ENCODE results near the gene MTREX.

MTREX gene

DNA sequence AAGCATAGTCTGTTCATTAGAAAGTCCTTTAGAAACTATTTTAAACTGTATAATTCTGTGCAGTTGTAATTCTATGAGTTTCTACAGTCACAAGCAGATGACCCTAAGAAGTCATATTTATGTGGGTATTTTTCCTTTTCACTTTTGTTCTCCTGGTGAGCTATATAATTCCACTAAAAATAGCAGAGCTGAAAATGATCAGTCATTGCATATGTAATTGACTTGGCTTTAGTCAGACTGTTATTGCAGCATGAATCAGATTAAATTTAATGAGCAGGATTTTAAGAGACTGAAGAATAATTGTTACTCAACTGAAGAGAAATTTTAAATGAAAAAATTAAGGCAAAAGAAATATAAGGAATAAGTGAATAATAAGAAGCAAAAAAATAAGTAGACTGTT is 108.5 kb downstream of the MTREX start:
- no peak overlapping the region for H3K27ac ChIP-seq (ENCODE audit: low read depth, low read length)
- H3K4me2 ChIP-seq (ENCODE audit: low read length): no peak overlapping the region
- H3K4me1 ChIP-seq (ENCODE audit: control insufficient read depth, low read length): no peaks in the 10 kb centered on the region
- H3K79me2 ChIP-seq (ENCODE audit: control insufficient read depth, low read length): no peaks in the 10 kb centered on the region
- 0 out of 2 replicates have a peak, but pooled peaks cover 3% of the 10 kb centered on the region for H3F3A ChIP-seq (ENCODE audit: control insufficient read depth, insufficient read depth)
- TF ChIP-seq, protein P1, sequence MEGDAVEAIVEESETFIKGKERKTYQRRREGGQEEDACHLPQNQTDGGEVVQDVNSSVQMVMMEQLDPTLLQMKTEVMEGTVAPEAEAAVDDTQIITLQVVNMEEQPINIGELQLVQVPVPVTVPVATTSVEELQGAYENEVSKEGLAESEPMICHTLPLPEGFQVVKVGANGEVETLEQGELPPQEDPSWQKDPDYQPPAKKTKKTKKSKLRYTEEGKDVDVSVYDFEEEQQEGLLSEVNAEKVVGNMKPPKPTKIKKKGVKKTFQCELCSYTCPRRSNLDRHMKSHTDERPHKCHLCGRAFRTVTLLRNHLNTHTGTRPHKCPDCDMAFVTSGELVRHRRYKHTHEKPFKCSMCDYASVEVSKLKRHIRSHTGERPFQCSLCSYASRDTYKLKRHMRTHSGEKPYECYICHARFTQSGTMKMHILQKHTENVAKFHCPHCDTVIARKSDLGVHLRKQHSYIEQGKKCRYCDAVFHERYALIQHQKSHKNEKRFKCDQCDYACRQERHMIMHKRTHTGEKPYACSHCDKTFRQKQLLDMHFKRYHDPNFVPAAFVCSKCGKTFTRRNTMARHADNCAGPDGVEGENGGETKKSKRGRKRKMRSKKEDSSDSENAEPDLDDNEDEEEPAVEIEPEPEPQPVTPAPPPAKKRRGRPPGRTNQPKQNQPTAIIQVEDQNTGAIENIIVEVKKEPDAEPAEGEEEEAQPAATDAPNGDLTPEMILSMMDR (IDR thresholded peaks at IDR 0.05; ENCODE audit: low read depth, low read length, poor library complexity, severe bottlenecking): no peak
- no peak for TF ChIP-seq EZH2phosphoT487 (IDR thresholded peaks at IDR 0.05; ENCODE audit: borderline replicate concordance, low read length)
- no peak overlapping the region for H3K4me3 ChIP-seq (ENCODE audit: low read length)
- no peaks in the 10 kb centered on the region for H3K9me2 ChIP-seq (replicated peaks; ENCODE audit: control insufficient read depth, low read length)
- H4K20me1 ChIP-seq (ENCODE audit: control insufficient read depth, insufficient read depth, low read depth, low read length): no peaks in the 10 kb centered on the region
- H3K36me3 ChIP-seq (ENCODE audit: control insufficient read depth, low read length): peaks cover 82% of the 10 kb centered on the region
- no peaks in the 10 kb centered on the region for H3K27me3 ChIP-seq (ENCODE audit: control insufficient read depth, low read length)
- no peaks in the 10 kb centered on the region for H3K9me3 ChIP-seq (ENCODE audit: control insufficient read depth, insufficient read depth, low read length)

DNA sequence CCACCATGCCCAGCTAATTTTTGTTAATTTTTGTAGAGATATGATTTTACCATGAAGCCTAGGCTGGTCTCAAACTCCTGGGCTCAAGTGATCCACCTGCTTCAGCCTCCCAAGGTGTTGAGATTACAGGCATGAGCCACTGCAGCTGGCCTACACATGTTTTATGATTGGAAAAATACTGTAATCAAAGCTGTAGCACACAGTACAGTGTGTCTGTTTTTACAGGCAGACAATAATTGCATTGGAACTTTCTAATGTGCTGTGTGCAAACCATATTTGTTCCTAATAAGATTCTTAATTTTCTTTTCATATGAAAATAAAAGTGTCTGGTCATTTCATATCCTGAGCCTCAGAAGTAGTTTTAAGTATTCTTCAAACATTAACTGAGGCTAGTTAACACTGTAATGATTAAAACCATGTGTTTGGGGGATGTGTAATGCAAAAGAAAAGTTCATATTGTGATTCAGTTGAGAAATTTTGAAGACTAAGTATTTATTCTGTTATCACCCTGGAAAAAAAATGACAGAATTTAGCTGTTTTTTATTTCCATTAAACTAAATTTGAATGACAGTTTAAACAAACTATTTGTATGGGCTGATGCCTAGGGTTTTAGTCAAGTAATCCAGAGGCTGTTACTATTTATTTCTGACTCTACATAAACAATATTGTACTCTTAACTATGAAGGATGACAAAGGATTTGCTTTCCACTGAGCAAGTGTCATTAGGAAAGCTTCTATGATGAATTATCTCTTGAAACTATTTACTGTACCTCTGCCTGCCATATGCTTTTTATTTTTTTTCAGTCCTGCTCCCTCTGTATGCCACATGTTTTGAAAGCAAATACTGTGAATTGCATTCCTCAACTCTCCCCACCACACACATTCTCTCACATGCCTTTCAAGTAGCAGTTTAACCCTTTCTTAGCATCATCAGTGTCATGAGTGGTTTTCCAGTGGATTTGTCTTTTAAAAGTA is 111.5 kb downstream of the MTREX start:
- H4K20me1 ChIP-seq (ENCODE audit: control insufficient read depth, insufficient read depth, low read depth, low read length): no peaks in the 10 kb centered on the region
- no peaks in the 10 kb centered on the region for H3F3A ChIP-seq (ENCODE audit: control insufficient read depth, insufficient read depth)
- H3K79me2 ChIP-seq (ENCODE audit: control insufficient read depth, low read length): no peaks in the 10 kb centered on the region
- peaks cover 85% of the 10 kb centered on the region for H3K36me3 ChIP-seq (ENCODE audit: control insufficient read depth, low read length)
- H3K4me3 ChIP-seq (ENCODE audit: low read length): no peak overlapping the region
- H3K4me1 ChIP-seq (ENCODE audit: control insufficient read depth, low read length): no peaks in the 10 kb centered on the region
- H3K9me2 ChIP-seq (replicated peaks; ENCODE audit: control insufficient read depth, low read length): no peaks in the 10 kb centered on the region
- H3K9me3 ChIP-seq (ENCODE audit: control insufficient read depth, insufficient read depth, low read length): no peaks in the 10 kb centered on the region
- no peak overlapping the region for H3K4me2 ChIP-seq (ENCODE audit: low read length)
- H3K27ac ChIP-seq (ENCODE audit: low read depth, low read length): no peak overlapping the region
- TF ChIP-seq, protein P1 (IDR thresholded peaks at IDR 0.05; ENCODE audit: low read depth, low read length, poor library complexity, severe bottlenecking): no peak
- no peak for TF ChIP-seq EZH2phosphoT487 (IDR thresholded peaks at IDR 0.05; ENCODE audit: borderline replicate concordance, low read length)
- no peaks in the 10 kb centered on the region for H3K27me3 ChIP-seq (ENCODE audit: control insufficient read depth, low read length)

DNA sequence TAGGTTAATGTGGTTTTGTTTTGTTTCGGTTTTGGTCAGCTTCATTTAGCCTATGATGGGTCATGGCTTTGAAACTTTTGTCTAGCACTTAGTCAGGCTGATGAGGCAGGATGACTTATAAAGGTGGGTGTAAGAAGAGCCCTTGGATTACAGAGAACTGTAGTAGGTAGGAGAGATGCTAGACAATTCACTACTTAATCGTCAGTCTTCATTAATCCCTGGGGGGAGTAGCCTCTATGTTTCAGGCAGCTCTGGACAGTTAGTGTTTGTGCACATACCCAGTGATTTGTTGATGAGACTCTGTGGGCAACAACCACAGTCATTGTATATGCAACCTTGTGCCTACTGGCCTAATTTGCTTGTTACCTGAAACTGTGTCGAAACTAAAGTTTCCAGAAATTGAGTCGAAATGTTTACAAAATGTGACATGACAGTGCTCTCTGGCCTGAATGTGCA is 113.3 kb downstream of the MTREX start:
- Histone ChIP-seq H3K4me2 (ENCODE audit: low read length) (no peak overlapping the region), H3K4me3 (ENCODE audit: low read length) (no peak overlapping the region), H3K79me2 (ENCODE audit: control insufficient read depth, low read length) (no peaks in the 10 kb centered on the region), H3K27me3 (ENCODE audit: control insufficient read depth, low read length) (no peaks in the 10 kb centered on the region), H3K36me3 (ENCODE audit: control insufficient read depth, low read length) (peaks cover 88% of the 10 kb centered on the region), H3K9me3 (ENCODE audit: control insufficient read depth, insufficient read depth, low read length) (no peaks in the 10 kb centered on the region), H3K4me1 (ENCODE audit: control insufficient read depth, low read length) (no peaks in the 10 kb centered on the region), H3F3A (ENCODE audit: control insufficient read depth, insufficient read depth) (no peaks in the 10 kb centered on the region), H4K20me1 (ENCODE audit: control insufficient read depth, insufficient read depth, low read depth, low read length) (no peaks in the 10 kb centered on the region), H3K27ac (ENCODE audit: low read depth, low read length) (no peak overlapping the region), H3K9me2 (replicated peaks; ENCODE audit: control insufficient read depth, low read length) (no peaks in the 10 kb centered on the region)
- no peak for TF ChIP-seq EZH2phosphoT487 (IDR thresholded peaks at IDR 0.05; ENCODE audit: borderline replicate concordance, low read length)
- TF ChIP-seq, protein P1 (IDR thresholded peaks at IDR 0.05; ENCODE audit: low read depth, low read length, poor library complexity, severe bottlenecking): no peak
